Measurements from ENCODE around the gene FAM3B. TPM values are rescaled to one million over a fixed set of nuclear protein-coding genes. Genes with fewer than 3 reads are reported as not detected.

Gene FAM3B
- total and polyA plus RNA-seq, 2 experiments from 2014 or later = not detected

DNA sequence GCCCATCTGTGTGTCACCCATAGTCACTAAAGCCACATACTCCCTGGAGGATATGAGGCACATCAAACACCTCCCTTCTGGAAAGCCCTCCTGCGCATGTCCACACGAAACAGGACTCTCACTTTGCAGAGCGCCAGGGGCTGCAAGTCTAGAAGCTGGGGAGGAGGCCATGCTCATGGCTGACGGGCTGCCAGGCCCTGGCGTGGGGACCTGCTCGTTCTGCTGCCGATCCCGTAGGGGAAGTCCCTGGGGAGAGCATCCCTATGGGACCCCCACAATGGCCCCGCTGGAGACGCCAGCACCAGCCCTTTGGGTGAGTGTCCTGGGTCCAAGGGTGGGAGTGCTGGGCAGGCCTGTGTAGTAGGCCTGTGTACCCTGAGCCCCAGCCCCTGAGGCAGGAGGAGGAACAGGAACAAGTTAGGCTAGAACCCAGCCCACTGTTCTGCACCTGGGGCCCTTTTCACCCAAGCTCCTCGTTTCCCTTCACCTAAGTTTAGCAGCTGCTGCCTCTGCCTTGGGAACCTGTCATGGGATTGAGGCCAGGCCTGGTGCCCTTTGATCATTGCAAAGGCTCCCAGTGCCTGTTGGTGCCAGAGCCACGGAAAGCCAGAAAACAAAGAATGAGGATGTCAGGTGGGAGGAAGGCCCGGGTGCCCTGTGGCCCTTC, 9.9 kb downstream of the FAM3B start:
- Histone ChIP-seq H3K27ac (no peak overlapping the region), H3K4me1 (ENCODE audit: insufficient read depth) (no peaks in the 10 kb centered on the region), H3K36me3 (ENCODE audit: low read depth) (no peaks in the 10 kb centered on the region), H3F3A (ENCODE audit: insufficient read depth) (no peaks in the 10 kb centered on the region), H3K4me2 (ENCODE audit: unreplicated experiment) (no peak overlapping the region), H3K9me3 (ENCODE audit: low read depth) (no peaks in the 10 kb centered on the region), H3K27me3 (replicated peaks; ENCODE audit: insufficient read depth) (peaks cover 4% of the 10 kb centered on the region; the same call in 1 of the 2 replicates), H2AFZ (no peak overlapping the region), H3K79me2 (ENCODE audit: insufficient read depth) (no peaks in the 10 kb centered on the region), H4K20me1 (ENCODE audit: insufficient read depth) (no peaks in the 10 kb centered on the region), H3K9ac (no peak overlapping the region), H3K4me3 (no peak overlapping the region), H3K9me2 (ENCODE audit: insufficient read depth) (no peaks in the 10 kb centered on the region)
- in situ Hi-C loops (cut with MboI) = no loop called here
- no peak for DNase-seq
- WGBS, 2 experiments (ENCODE audit: low coverage in 1 of 2, low lambda C conversion rate in 2 of 2, missing lambda C conversion rate in 2 of 2) = 79 to 82% methylated on average over 12 to 13 of the region's 13 CpGs
- TF ChIP-seq EZH2 (IDR thresholded peaks at IDR 0.05; ENCODE audit: insufficient read depth, poor library complexity, severe bottlenecking) (no peak), EZH2phosphoT487 (IDR thresholded peaks at IDR 0.05; ENCODE audit: insufficient read depth, low read depth) (no peak)

DNA sequence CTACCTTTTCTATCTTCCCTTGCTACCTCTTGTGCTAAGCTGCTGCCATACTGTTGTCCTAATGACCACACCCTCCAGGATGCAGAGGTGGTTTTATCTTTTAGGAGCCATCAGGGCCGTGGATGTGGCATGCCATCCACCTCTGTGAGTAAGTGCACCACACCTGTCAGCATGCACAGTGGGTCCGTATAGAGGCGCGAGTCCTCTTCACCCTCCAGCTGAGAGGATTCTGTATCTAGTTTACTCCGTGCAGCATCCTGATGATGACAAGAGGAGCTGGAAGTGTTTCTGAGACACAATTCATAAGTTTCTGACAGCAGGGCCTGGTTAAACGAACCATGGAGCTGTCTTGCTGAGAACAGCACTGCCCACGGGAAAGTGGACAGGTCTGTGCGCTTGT, 11.2 kb downstream of the FAM3B start:
- no peak for TF ChIP-seq EZH2phosphoT487 (IDR thresholded peaks at IDR 0.05; ENCODE audit: insufficient read depth, low read depth)
- no peak for TF ChIP-seq EZH2 (IDR thresholded peaks at IDR 0.05; ENCODE audit: insufficient read depth, poor library complexity, severe bottlenecking)
- H3K27ac ChIP-seq = no peak overlapping the region
- no peaks in the 10 kb centered on the region for H3K9me2 ChIP-seq (ENCODE audit: insufficient read depth)
- no peak overlapping the region for H3K4me3 ChIP-seq
- H3K9me3 ChIP-seq (ENCODE audit: low read depth) = no peaks in the 10 kb centered on the region
- no peak overlapping the region for H2AFZ ChIP-seq
- H4K20me1 ChIP-seq (ENCODE audit: insufficient read depth) = no peaks in the 10 kb centered on the region
- in situ Hi-C loops (cut with MboI) = no loop called here
- H3K79me2 ChIP-seq (ENCODE audit: insufficient read depth) = no peaks in the 10 kb centered on the region
- H3K36me3 ChIP-seq (ENCODE audit: low read depth) = no peaks in the 10 kb centered on the region
- 66 to 72% methylated on average over 8 of the region's 8 CpGs for WGBS, 2 experiments (ENCODE audit: low coverage in 1 of 2, low lambda C conversion rate in 2 of 2, missing lambda C conversion rate in 2 of 2)
- no peaks in the 10 kb centered on the region; the same call in 1 of the 2 replicates for H3K27me3 ChIP-seq (replicated peaks; ENCODE audit: insufficient read depth)
- no peaks in the 10 kb centered on the region for H3K4me1 ChIP-seq (ENCODE audit: insufficient read depth)
- no peak overlapping the region for H3K4me2 ChIP-seq (ENCODE audit: unreplicated experiment)
- no peak for DNase-seq
- H3F3A ChIP-seq (ENCODE audit: insufficient read depth) = no peaks in the 10 kb centered on the region
- no peak overlapping the region for H3K9ac ChIP-seq

DNA sequence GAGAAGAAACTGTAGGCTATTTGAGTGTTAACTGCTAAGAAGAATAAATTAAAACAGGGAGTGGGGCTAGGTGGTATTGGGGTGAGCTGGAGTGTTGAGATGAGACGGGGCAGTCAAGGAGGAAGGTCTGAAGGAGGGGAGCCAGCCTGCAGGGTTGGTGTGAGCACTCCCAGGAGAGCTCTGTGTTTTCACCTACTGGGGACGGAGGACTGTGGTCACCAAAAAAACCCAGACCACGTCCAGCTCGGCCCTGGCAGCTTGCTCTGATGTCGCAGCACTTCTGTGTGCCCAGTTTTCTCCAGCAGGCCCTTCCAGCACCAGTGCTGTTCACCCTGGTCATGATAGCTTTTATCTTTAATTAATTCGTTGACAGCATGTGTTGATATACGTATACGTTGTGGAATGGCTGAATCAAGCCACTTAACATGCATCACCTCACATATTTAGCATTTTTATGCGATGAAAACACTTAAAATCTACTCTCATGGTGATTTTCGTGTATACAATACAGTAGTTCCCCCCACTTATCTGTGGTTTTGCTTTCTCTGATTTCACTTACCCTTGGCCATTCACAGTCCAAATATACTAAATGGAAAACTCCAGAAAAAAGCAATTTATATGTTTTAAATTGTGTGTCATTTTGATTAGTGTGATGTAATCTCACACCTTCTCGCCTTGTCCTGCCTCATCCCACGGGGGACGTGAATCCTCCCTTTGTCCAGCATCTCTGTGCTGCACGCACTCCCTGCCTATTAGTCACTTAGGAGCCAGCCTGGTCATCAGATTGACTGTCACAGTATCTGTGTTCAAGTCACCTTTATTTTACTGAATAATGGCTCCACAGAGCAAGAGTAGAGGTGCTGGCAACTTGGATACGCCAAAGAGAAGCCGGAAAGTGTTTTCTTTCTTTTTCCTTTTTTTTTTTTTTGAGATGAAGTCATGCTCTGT, 12.3 kb downstream of the FAM3B start:
- Histone ChIP-seq H3K4me2 (ENCODE audit: unreplicated experiment) (no peak overlapping the region), H3K9ac (no peak overlapping the region), H3K79me2 (ENCODE audit: insufficient read depth) (no peaks in the 10 kb centered on the region), H3K36me3 (ENCODE audit: low read depth) (no peaks in the 10 kb centered on the region), H3K4me1 (ENCODE audit: insufficient read depth) (no peaks in the 10 kb centered on the region), H2AFZ (no peak overlapping the region), H3K9me3 (ENCODE audit: low read depth) (no peaks in the 10 kb centered on the region), H4K20me1 (ENCODE audit: insufficient read depth) (no peaks in the 10 kb centered on the region), H3K9me2 (ENCODE audit: insufficient read depth) (no peaks in the 10 kb centered on the region), H3K27me3 (replicated peaks; ENCODE audit: insufficient read depth) (no peaks in the 10 kb centered on the region; the same call in 1 of the 2 replicates), H3K27ac (no peak overlapping the region), H3F3A (ENCODE audit: insufficient read depth) (no peaks in the 10 kb centered on the region), H3K4me3 (no peak overlapping the region)
- DNase-seq = no peak
- in situ Hi-C loops (cut with MboI) = no loop called here
- TF ChIP-seq EZH2 (IDR thresholded peaks at IDR 0.05; ENCODE audit: insufficient read depth, poor library complexity, severe bottlenecking) (no peak), EZH2phosphoT487 (IDR thresholded peaks at IDR 0.05; ENCODE audit: insufficient read depth, low read depth) (no peak)
- WGBS, 2 experiments (ENCODE audit: low coverage in 1 of 2, low lambda C conversion rate in 2 of 2, missing lambda C conversion rate in 2 of 2) = 63 to 65% methylated on average over 16 of the region's 16 CpGs

DNA sequence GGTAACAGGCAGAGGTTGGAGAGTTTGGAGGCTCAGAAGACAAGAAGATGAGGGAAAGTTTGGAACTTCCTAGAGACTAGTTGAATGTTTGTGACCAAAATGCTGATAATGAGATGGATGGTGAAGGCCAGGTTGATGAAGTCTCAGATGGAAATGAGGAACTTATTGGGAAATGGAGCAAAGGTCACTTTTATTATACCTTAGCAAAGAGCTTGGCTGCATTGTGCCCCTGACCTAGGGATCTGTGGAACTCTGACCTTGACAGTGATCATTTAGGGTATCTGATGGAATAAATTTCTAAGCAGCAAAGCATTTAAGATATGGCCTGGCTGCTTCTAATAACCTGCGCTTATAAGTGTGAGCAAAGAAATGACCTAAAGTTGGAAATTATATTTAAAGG, 17.2 kb downstream of the FAM3B start:
- no peaks in the 10 kb centered on the region for H3F3A ChIP-seq (ENCODE audit: insufficient read depth)
- H4K20me1 ChIP-seq (ENCODE audit: insufficient read depth) = no peaks in the 10 kb centered on the region
- no peak overlapping the region for H3K27ac ChIP-seq
- TF ChIP-seq EZH2 (IDR thresholded peaks at IDR 0.05; ENCODE audit: insufficient read depth, poor library complexity, severe bottlenecking) = no peak
- TF ChIP-seq EZH2phosphoT487 (IDR thresholded peaks at IDR 0.05; ENCODE audit: insufficient read depth, low read depth) = no peak
- no peaks in the 10 kb centered on the region for H3K79me2 ChIP-seq (ENCODE audit: insufficient read depth)
- in situ Hi-C loops (cut with MboI) = no loop called here
- no peaks in the 10 kb centered on the region for H3K9me2 ChIP-seq (ENCODE audit: insufficient read depth)
- H2AFZ ChIP-seq = no peak overlapping the region
- 78 to 87% methylated on average over 1 of the region's 1 CpG for WGBS, 2 experiments (ENCODE audit: low coverage in 1 of 2, low lambda C conversion rate in 2 of 2, missing lambda C conversion rate in 2 of 2)
- H3K9ac ChIP-seq = no peak overlapping the region
- DNase-seq = no peak
- no peak overlapping the region for H3K4me3 ChIP-seq
- no peak overlapping the region for H3K4me2 ChIP-seq (ENCODE audit: unreplicated experiment)
- no peaks in the 10 kb centered on the region for H3K4me1 ChIP-seq (ENCODE audit: insufficient read depth)
- H3K27me3 ChIP-seq (replicated peaks; ENCODE audit: insufficient read depth) = 0 out of 2 replicates have a peak, but pooled peaks cover 3% of the 10 kb centered on the region
- H3K9me3 ChIP-seq (ENCODE audit: low read depth) = no peaks in the 10 kb centered on the region
- H3K36me3 ChIP-seq (ENCODE audit: low read depth) = no peaks in the 10 kb centered on the region

Measured in GM23248 (cell line).